Right kidney (tissue), 1 donor: ENCODE data around the gene PPP4R1.
"Not testable (repeated sequence)": the region's sequence is repeated elsewhere in the genome, so short reads cannot be mapped to it uniquely, and the experiment has no call there.

Experiments used
- DNase-seq: peaks from one replicate; pipeline ENCODE4 v3.0.0-alpha.2; 2016

The PPP4R1 gene

DNA sequence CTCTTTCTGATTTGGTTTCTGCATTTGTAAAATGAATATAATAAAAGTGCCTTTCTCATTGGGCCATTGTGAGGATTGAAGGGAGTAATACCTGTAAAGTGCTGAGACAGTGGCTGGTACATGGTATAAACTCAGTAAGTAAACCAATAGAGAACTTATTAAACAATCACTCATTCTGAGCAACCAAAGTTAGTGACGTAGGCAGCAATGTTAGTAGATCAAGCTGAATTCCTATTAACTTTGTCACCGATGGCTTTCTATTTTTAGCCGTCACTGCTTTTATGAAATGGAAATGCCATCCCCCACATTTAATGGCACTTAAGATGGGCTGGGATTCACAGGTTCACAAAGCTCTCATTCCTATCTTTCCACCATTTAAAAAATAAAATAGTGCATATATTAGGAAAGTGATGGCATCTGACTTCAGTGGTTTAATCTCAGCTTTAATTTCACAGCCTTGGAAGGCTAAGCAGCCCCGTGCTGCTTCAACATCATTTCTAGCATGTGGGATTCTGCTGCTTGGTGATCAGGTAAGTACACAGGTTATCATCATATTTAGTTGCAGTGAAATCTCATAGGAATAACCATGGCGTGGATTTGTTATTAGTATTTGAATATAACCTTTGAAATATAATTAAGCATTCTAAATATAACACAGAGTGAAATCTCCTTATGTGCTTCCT lies 17.6 kb upstream of the PPP4R1 start:
- no peak for DNase-seq

DNA sequence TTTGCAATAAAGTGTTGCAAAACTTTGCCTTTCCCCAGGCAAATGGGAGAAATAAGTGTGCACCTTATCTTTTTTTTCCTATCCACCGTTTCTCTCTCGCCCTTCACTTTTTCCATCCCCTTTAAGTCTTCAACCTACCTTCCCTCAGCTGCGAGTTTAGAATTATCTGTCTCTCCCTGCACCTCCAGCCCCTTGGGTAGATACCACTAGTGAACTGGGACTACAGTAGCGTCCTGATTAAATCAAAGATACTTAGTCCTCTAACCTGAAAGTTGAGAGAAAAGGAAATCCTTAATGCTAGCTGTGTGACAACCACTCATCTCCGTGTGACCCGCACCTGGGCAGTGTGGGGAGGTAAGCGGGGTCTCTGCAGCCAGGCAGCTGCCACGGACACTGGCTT lies 16.1 kb upstream of the PPP4R1 start:
- DNase-seq: no peak

DNA sequence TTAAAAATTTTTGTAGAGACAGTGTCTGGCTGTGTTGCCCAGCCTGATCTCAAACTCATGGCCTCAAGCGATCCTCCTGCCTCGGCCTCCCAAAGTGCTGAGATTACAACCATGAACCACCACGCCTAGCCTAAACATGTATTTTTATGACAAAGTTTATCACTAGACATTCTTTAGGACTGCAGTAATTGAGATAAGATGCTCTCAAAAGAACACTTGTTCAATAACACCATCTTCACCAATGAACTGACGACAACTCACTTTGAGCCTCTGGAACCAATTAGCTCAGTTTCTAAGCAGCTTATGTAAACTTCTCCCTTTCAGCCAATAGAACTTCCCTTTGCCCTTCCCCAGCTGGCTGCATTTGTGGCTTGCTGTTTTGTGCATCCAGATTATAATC lies 15.3 kb upstream of the PPP4R1 start:
- no peak for DNase-seq

DNA sequence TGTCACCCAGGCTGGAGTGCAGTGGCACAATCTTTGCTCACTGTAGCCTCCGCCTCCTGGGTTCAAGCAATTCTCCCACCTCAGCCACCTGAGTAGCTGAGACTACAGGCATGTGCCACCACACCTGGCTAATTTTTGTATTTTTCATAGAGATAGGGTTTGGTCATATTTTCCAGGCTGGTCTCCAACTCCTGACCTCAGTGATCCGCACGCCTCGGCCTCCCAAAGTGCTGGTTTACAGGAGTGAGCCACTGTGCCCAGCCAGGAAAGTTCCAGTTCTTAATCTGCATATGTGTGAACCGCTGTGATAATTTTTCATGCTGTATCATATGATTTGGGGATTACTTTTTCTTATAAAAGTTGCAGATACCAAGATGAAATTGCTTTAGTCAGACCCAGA lies 14.6 kb upstream of the PPP4R1 start:
- DNase-seq: no peak

DNA sequence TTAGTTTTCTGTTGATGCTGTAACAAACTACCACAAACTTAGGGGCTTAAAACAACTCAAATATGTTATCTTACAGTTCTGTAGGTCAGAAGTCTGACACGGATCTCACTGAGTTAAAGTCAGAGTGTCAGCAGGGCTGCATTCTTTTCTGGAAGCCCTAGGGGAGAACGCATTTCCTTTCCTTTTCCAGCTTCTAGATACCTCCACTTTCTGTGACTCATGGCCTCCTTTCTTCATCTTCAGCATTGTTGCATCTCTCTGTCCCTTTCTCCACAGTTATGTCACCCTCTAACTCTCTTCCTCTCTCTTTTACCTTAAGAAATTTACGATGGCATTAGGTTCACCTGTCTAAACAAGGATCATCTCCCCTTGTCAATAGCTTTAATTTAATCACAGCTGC lies 13.3 kb upstream of the PPP4R1 start:
- no peak for DNase-seq

- no peak for DNase-seq
These were observed 5.6 kb upstream of the PPP4R1 start for GRCh38 chr18:9619990-9620389.

- DNase-seq: no peak
These were observed 5.2 kb upstream of the PPP4R1 start for GRCh38 chr18:9619545-9619944.

DNA sequence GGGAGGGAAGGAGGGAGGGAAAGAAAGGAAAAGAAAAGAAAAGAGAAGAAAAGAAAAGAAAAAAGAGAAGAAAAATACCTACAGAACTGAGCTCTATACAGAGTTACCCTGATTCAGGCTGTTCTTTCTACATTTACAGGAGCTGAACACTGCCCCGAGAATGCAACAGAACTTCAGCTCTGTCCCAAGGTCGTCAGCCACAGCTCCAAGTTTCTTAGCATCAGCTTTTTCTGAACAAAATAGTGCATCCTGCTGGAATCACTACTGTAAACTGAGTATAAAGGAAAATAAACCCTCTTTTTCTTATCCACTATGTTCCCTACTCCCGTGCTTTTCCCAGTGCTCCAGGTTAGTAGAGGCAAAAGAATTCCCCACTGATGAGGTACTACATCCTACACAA lies 4.7 kb upstream of the PPP4R1 start:
- no peak for DNase-seq

- no peak for DNase-seq
These were observed 2.7 kb upstream of the PPP4R1 start for GRCh38 chr18:9617006-9617542.

DNA sequence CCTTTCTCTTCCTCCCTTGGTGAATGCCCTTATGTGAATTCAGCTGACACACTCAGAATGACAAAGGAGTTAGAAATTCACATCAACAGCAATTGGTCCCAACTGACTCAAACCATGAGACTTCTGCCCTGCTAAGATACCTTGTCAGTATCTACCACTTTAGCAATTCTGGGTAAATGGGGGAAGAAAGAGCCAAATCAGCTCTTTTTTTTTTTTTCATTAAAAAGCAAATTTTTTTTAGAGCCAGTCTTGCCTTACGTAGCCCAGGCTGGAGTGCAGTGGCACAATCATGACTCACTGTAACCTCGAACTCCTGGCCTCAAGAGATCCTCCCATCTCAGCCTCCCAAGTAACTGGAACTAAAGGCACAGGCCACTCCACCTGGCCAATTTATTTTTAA lies 1.7 kb upstream of the PPP4R1 start:
- DNase-seq: no peak

DNA sequence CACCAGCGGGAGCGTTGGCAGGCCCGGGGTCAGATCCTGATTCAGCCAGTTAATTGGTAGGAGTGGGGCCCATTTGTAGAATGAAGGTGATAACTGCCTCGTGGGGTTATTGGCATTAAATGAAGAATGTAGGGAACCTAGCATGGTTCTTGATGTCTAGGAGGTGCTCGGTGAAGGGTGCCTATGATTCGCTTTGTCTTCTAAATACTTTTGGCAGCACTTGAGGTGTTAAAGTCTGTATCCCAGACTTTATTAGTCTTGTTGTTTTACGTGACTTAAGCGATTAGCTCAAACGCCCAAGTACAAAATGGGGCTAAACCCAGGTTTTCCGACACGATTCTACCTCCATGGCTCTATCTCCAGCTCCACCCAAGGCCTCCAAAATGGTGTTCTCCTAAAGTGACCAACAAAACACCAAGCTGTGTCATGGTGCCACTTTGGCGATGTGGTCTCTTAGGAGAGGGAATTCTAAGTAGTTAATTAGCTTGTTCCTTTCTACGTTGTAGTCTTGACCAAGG lies 980 bp upstream of the PPP4R1 start:
- DNase-seq: no peak

GRCh38 chr18:9613550-9614400 lies 584 bp downstream of the PPP4R1 start:
- DNase-seq: peak; percentile 84

- DNase-seq: no peak
These were observed 1.4 kb downstream of the PPP4R1 start for GRCh38 chr18:9612977-9613376.

GRCh38 chr18:9612215-9612830 lies 2.0 kb downstream of the PPP4R1 start:
- DNase-seq: peak; percentile 27

GRCh38 chr18:9609190-9609589 lies 5.2 kb downstream of the PPP4R1 start:
- DNase-seq: no peak

- DNase-seq: no peak
These were observed 5.6 kb downstream of the PPP4R1 start for GRCh38 chr18:9608728-9609127.

- DNase-seq: no peak
These were observed 6.1 kb downstream of the PPP4R1 start for GRCh38 chr18:9608298-9608697.

- not testable (repeated sequence) for DNase-seq
These were observed 7.2 kb downstream of the PPP4R1 start for GRCh38 chr18:9607111-9607510.

- DNase-seq: no peak
These were observed 8.3 kb downstream of the PPP4R1 start for GRCh38 chr18:9606039-9606438.

- no peak for DNase-seq
These were observed 10.0 kb downstream of the PPP4R1 start for GRCh38 chr18:9604348-9604747.

DNA sequence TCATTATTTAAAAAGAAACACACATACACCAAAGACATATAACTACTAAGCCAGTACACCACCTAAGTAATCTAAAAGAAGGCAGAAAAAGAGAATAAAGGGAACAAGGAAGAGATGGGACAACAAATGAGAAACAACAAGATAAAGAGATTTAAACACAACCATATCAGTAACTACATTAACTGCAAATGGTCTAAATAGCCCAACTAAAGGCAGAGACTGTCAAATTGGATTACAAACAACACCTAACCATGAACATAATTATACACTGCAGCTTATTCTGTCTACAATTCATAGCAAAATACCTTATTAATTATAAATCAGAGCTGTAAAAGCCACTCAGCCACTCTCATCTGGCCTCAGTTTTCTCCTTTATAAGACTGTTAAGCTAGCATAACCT lies 15.0 kb downstream of the PPP4R1 start:
- DNase-seq: no peak

- DNase-seq: no peak
These were observed 16.8 kb downstream of the PPP4R1 start for GRCh38 chr18:9597609-9598008.
